ENCODE results near the gene PHF13. TPM values are rescaled to one million over a fixed set of nuclear protein-coding genes. Genes with fewer than 3 reads are reported as not detected.
"Not testable (repeated sequence)": the region's sequence is repeated elsewhere in the genome, so short reads cannot be mapped to it uniquely, and the experiment has no call there.

PHF13 gene
- total RNA-seq, 1 experiment from 2014 or later, result 25.0 TPM

- not testable (repeated sequence) for DNase-seq; H3K9me3 ChIP-seq (replicated peaks); H3K27ac ChIP-seq; H3K4me3 ChIP-seq; H3K27me3 ChIP-seq
- Histone ChIP-seq H3K36me3 (peaks cover 73% of the 10 kb centered on the region), H3K4me1 (peaks cover 12% of the 10 kb centered on the region; the same call in 1 of the 2 replicates)
Measured at GRCh38 chr1:6640867-6641266, 27.3 kb downstream of the PHF13 start.

GRCh38 chr1:6645018-6645417 is 31.5 kb downstream of the PHF13 start:
- Histone ChIP-seq H3K27ac (no peak overlapping the region), H3K27me3 (no peaks in the 10 kb centered on the region), H3K36me3 (peaks cover 41% of the 10 kb centered on the region), H3K4me1 (no peaks in the 10 kb centered on the region), H3K4me3 (no peak overlapping the region), H3K9me3 (replicated peaks) (no peaks in the 10 kb centered on the region)
- DNase-seq, result no peak

GRCh38 chr1:6646499-6647148 is 33.1 kb downstream of the PHF13 start:
- Histone ChIP-seq H3K27ac (no peak overlapping the region), H3K27me3 (no peaks in the 10 kb centered on the region), H3K36me3 (peaks cover 34% of the 10 kb centered on the region), H3K9me3 (replicated peaks) (no peaks in the 10 kb centered on the region), H3K4me1 (no peaks in the 10 kb centered on the region), H3K4me3 (no peak overlapping the region)
- peak; percentile 56 to 79 for DNase-seq

- H3K36me3 ChIP-seq, result peaks cover 46% of the 10 kb centered on the region
- no peaks in the 10 kb centered on the region for H3K9me3 ChIP-seq (replicated peaks)
- no peak overlapping the region for H3K4me3 ChIP-seq
- H3K27me3 ChIP-seq, result no peaks in the 10 kb centered on the region
- DNase-seq, result no peak
- no peak overlapping the region for H3K27ac ChIP-seq
- no peaks in the 10 kb centered on the region for H3K4me1 ChIP-seq
Measured at GRCh38 chr1:6648556-6648955, 35.0 kb downstream of the PHF13 start.

- H3K27me3 ChIP-seq, result no peaks in the 10 kb centered on the region
- H3K36me3 ChIP-seq, result peaks cover 39% of the 10 kb centered on the region
- no peaks in the 10 kb centered on the region for H3K4me1 ChIP-seq
- H3K9me3 ChIP-seq (replicated peaks), result no peaks in the 10 kb centered on the region
- no peak for DNase-seq
- no peak overlapping the region for H3K27ac ChIP-seq
- H3K4me3 ChIP-seq, result no peak overlapping the region
Measured at GRCh38 chr1:6651909-6652308, 38.4 kb downstream of the PHF13 start.

- H3K36me3 ChIP-seq, result peaks cover 39% of the 10 kb centered on the region
- no peaks in the 10 kb centered on the region for H3K4me1 ChIP-seq
- H3K27me3 ChIP-seq, result no peaks in the 10 kb centered on the region
- H3K9me3 ChIP-seq (replicated peaks), result no peaks in the 10 kb centered on the region
- DNase-seq, result no peak
- no peak overlapping the region for H3K4me3 ChIP-seq
- H3K27ac ChIP-seq, result no peak overlapping the region
Measured at GRCh38 chr1:6652986-6653385, 39.5 kb downstream of the PHF13 start.

- H3K9me3 ChIP-seq (replicated peaks), result no peaks in the 10 kb centered on the region
- H3K27ac ChIP-seq, result no peak overlapping the region
- H3K27me3 ChIP-seq, result no peaks in the 10 kb centered on the region
- no peaks in the 10 kb centered on the region for H3K4me1 ChIP-seq
- peaks cover 44% of the 10 kb centered on the region for H3K36me3 ChIP-seq
- DNase-seq, result no peak
- no peak overlapping the region for H3K4me3 ChIP-seq
Measured at GRCh38 chr1:6653436-6654290, 40.1 kb downstream of the PHF13 start.

- Histone ChIP-seq H3K9me3 (replicated peaks) (no peaks in the 10 kb centered on the region), H3K4me3 (no peak overlapping the region), H3K27ac (no peak overlapping the region), H3K4me1 (no peaks in the 10 kb centered on the region), H3K36me3 (peaks cover 32% of the 10 kb centered on the region), H3K27me3 (no peaks in the 10 kb centered on the region)
- DNase-seq, result no peak
Measured at GRCh38 chr1:6657138-6657537, 43.6 kb downstream of the PHF13 start.

- no peak for DNase-seq
- Histone ChIP-seq H3K4me3 (no peak overlapping the region), H3K36me3 (peaks cover 32% of the 10 kb centered on the region)
Measured at GRCh38 chr1:6658359-6659060, 45.0 kb downstream of the PHF13 start.

GRCh38 chr1:6660415-6661049 is 47.0 kb downstream of the PHF13 start:
- Histone ChIP-seq H3K9me3 (replicated peaks) (no peaks in the 10 kb centered on the region), H3K4me1 (no peaks in the 10 kb centered on the region), H3K27me3 (no peaks in the 10 kb centered on the region), H3K4me3 (no peak overlapping the region), H3K27ac (no peak overlapping the region), H3K36me3 (peaks cover 24% of the 10 kb centered on the region)
- DNase-seq, result no peak

More at GRCh38 chr1:6658359-6659060, 45.0 kb downstream of the PHF13 start:
- H3K4me1 ChIP-seq, result no peaks in the 10 kb centered on the region
- H3K9me3 ChIP-seq (replicated peaks), result no peaks in the 10 kb centered on the region
- H3K27ac ChIP-seq, result no peak overlapping the region
- no peaks in the 10 kb centered on the region for H3K27me3 ChIP-seq

GRCh38 chr1:6662468-6662867 is 48.9 kb downstream of the PHF13 start:
- H3K36me3 ChIP-seq, result peaks cover 37% of the 10 kb centered on the region
- not testable (repeated sequence) for H3K4me3 ChIP-seq; H3K27me3 ChIP-seq; H3K27ac ChIP-seq; H3K4me1 ChIP-seq; H3K9me3 ChIP-seq (replicated peaks); DNase-seq

GRCh38 chr1:6666696-6667095 is 53.2 kb downstream of the PHF13 start:
- no peak for DNase-seq
- Histone ChIP-seq H3K4me3 (no peak overlapping the region), H3K9me3 (replicated peaks) (no peaks in the 10 kb centered on the region), H3K27me3 (no peaks in the 10 kb centered on the region), H3K36me3 (peaks cover 58% of the 10 kb centered on the region), H3K27ac (no peak overlapping the region), H3K4me1 (no peaks in the 10 kb centered on the region)

GRCh38 chr1:6667139-6667538 is 53.6 kb downstream of the PHF13 start:
- no peaks in the 10 kb centered on the region for H3K27me3 ChIP-seq
- no peak for DNase-seq
- no peaks in the 10 kb centered on the region for H3K4me1 ChIP-seq
- no peak overlapping the region for H3K27ac ChIP-seq
- no peaks in the 10 kb centered on the region for H3K9me3 ChIP-seq (replicated peaks)
- no peak overlapping the region for H3K4me3 ChIP-seq
- H3K36me3 ChIP-seq, result peaks cover 61% of the 10 kb centered on the region

GRCh38 chr1:6668503-6668902 is 55.0 kb downstream of the PHF13 start:
- Histone ChIP-seq H3K4me1 (no peaks in the 10 kb centered on the region), H3K36me3 (peaks cover 58% of the 10 kb centered on the region), H3K9me3 (replicated peaks) (no peaks in the 10 kb centered on the region), H3K27ac (no peak overlapping the region), H3K27me3 (no peaks in the 10 kb centered on the region), H3K4me3 (no peak overlapping the region)
- no peak for DNase-seq

- Histone ChIP-seq H3K9me3 (replicated peaks) (no peaks in the 10 kb centered on the region), H3K4me3 (no peak overlapping the region), H3K27ac (no peak overlapping the region), H3K27me3 (no peaks in the 10 kb centered on the region), H3K36me3 (peaks cover 67% of the 10 kb centered on the region), H3K4me1 (no peaks in the 10 kb centered on the region)
- no peak for DNase-seq
Measured at GRCh38 chr1:6672558-6672957, 59.0 kb downstream of the PHF13 start.
